SK-N-SH (cell line): Measurements from ENCODE around the gene SRSF3.

Source experiments
- EZH2phosphoT487 ChIP-seq: fragments of 200-600 bp; sonication (generic); IDR thresholded peaks from 2 replicates; pipeline ENCODE4 v1.6.1; 2017; ENCODE audit warnings: low read depth, mixed run types, mild to moderate bottlenecking, antibody characterized with exemption, moderate library complexity, borderline replicate concordance
- POLR2AphosphoS5 ChIP-seq: IDR thresholded peaks from 2 replicates; pipeline ENCODE4 v1.6.1; 2012; ENCODE audit warnings: low read depth, low read length
- YY1 ChIP-seq: IDR thresholded peaks from 2 replicates; pipeline ENCODE4 v1.4.0; 2012; ENCODE audit warnings: low read depth, mild to moderate bottlenecking
- TF ChIP-seq, protein P1 (sequence below): fragments of 200-600 bp; sonication (generic); IDR thresholded peaks from 2 replicates; pipeline ENCODE4 v1.6.1; 2017; ENCODE audit warnings: antibody characterized with exemption, mild to moderate bottlenecking, moderate library complexity
- TF ChIP-seq, protein P2 (sequence below): fragments of 150-350 bp; IDR thresholded peaks from 2 replicates; pipeline ENCODE4 v1.6.1; 2017; ENCODE audit warnings: antibody characterized with exemption, low read length, low read depth, borderline replicate concordance
- TF ChIP-seq, protein P3 (sequence below): IDR thresholded peaks from 2 replicates; pipeline ENCODE4 v1.4.0; 2012; ENCODE audit warnings: low read depth, borderline replicate concordance

DNA sequence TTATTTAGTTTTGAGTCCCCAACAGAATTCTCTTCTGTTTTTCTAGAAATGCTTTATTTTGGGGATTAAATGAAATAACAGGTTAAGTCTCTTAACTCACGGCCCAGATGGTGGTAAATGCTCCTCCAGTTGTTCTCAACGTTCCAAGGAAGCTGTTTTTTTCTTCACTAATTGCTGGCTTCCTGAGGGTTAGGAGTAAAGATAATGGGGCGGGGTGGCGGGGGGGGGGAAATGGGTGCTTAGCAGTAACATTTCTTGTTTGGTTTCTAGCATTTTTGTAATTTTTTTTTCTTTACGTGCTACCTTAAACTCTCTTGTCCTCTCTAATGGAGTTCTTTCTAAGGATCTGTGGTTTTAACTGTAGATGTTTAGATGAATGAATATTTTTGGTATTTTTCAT, 2.2 kb downstream of the SRSF3 start:
- TF ChIP-seq, protein P1, sequence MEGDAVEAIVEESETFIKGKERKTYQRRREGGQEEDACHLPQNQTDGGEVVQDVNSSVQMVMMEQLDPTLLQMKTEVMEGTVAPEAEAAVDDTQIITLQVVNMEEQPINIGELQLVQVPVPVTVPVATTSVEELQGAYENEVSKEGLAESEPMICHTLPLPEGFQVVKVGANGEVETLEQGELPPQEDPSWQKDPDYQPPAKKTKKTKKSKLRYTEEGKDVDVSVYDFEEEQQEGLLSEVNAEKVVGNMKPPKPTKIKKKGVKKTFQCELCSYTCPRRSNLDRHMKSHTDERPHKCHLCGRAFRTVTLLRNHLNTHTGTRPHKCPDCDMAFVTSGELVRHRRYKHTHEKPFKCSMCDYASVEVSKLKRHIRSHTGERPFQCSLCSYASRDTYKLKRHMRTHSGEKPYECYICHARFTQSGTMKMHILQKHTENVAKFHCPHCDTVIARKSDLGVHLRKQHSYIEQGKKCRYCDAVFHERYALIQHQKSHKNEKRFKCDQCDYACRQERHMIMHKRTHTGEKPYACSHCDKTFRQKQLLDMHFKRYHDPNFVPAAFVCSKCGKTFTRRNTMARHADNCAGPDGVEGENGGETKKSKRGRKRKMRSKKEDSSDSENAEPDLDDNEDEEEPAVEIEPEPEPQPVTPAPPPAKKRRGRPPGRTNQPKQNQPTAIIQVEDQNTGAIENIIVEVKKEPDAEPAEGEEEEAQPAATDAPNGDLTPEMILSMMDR, result no peak
- TF ChIP-seq YY1, result no peak
- TF ChIP-seq, protein P2, sequence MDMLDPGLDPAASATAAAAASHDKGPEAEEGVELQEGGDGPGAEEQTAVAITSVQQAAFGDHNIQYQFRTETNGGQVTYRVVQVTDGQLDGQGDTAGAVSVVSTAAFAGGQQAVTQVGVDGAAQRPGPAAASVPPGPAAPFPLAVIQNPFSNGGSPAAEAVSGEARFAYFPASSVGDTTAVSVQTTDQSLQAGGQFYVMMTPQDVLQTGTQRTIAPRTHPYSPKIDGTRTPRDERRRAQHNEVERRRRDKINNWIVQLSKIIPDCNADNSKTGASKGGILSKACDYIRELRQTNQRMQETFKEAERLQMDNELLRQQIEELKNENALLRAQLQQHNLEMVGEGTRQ, result no peak
- TF ChIP-seq EZH2phosphoT487, result no peak
- TF ChIP-seq, protein P3, sequence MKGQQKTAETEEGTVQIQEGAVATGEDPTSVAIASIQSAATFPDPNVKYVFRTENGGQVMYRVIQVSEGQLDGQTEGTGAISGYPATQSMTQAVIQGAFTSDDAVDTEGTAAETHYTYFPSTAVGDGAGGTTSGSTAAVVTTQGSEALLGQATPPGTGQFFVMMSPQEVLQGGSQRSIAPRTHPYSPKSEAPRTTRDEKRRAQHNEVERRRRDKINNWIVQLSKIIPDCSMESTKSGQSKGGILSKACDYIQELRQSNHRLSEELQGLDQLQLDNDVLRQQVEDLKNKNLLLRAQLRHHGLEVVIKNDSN, result no peak
- TF ChIP-seq POLR2AphosphoS5, result no peak
